GM23248 (cell line): Measurements from ENCODE around the gene STK25. TPM values are rescaled to one million over a fixed set of nuclear protein-coding genes. Genes with fewer than 3 reads are reported as not detected.

Experiments
- DNase-seq: peaks from one replicate; pipeline ENCODE4 v3.0.0-alpha.2; 2015
- H2AFZ ChIP-seq: fragments of 200-600 bp; sonication (generic); 2 replicates; pipeline ENCODE4 v1.6.1; 2016; ENCODE audit warnings: antibody characterized with exemption
- H3F3A ChIP-seq: fragments of 200-600 bp; sonication (generic); 2 replicates; pipeline ENCODE4 v1.6.1; 2016; ENCODE audit warnings: mild to moderate bottlenecking, antibody characterized with exemption, mixed run types; ENCODE audit not compliant: insufficient read depth
- H3K27ac ChIP-seq: fragments of 200-600 bp; sonication (generic); 2 replicates; pipeline ENCODE4 v1.5.1; 2016; ENCODE audit warnings: mild to moderate bottlenecking
- H3K27me3 ChIP-seq: fragments of 200-600 bp; sonication (generic); replicated peaks from 2 replicates; pipeline ENCODE4 v1.6.1; 2016; ENCODE audit warnings: mild to moderate bottlenecking; ENCODE audit not compliant: insufficient read depth
- H3K36me3 ChIP-seq: fragments of 200-600 bp; sonication (generic); 2 replicates; pipeline ENCODE4 v1.6.1; 2016; ENCODE audit warnings: low read depth, mild to moderate bottlenecking
- H3K4me1 ChIP-seq: fragments of 200-600 bp; sonication (generic); 2 replicates; pipeline ENCODE4 v1.6.1; 2016; ENCODE audit warnings: mild to moderate bottlenecking; ENCODE audit not compliant: insufficient read depth
- H3K4me2 ChIP-seq: fragments of 200-600 bp; sonication (generic); one replicate; pipeline ENCODE4 v1.6.1; 2016; ENCODE audit warnings: mild to moderate bottlenecking; ENCODE audit not compliant: unreplicated experiment
- H3K4me3 ChIP-seq: fragments of 200-600 bp; sonication (generic); 2 replicates; pipeline ENCODE4 v1.5.1; 2016; ENCODE audit warnings: mild to moderate bottlenecking
- H3K79me2 ChIP-seq: fragments of 200-600 bp; sonication (generic); 2 replicates; pipeline ENCODE4 v1.6.1; 2016; ENCODE audit warnings: mild to moderate bottlenecking; ENCODE audit not compliant: insufficient read depth
- H3K9ac ChIP-seq: fragments of 200-600 bp; sonication (generic); 2 replicates; pipeline ENCODE4 v1.6.1; 2016; ENCODE audit warnings: mild to moderate bottlenecking
- H3K9me2 ChIP-seq: fragments of 200-600 bp; sonication (generic); 2 replicates; pipeline ENCODE4 v1.6.1; 2016; ENCODE audit warnings: mixed run types, mild to moderate bottlenecking, moderate library complexity; ENCODE audit not compliant: insufficient read depth
- H3K9me3 ChIP-seq: fragments of 200-600 bp; sonication (generic); one replicate; pipeline ENCODE4 v1.6.1; 2017; ENCODE audit warnings: low read depth
- H4K20me1 ChIP-seq: fragments of 200-600 bp; sonication (generic); 2 replicates; pipeline ENCODE4 v1.6.0; 2016; ENCODE audit not compliant: insufficient read depth
- EZH2 ChIP-seq: fragments of 200-600 bp; sonication (generic); IDR thresholded peaks from 2 replicates; pipeline ENCODE4 v1.6.1; 2018; ENCODE audit warnings: antibody characterized with exemption, mild to moderate bottlenecking; ENCODE audit not compliant: insufficient read depth, poor library complexity, severe bottlenecking
- EZH2phosphoT487 ChIP-seq: fragments of 200-600 bp; sonication (generic); IDR thresholded peaks from 2 replicates; pipeline ENCODE4 v1.6.1; 2018; ENCODE audit warnings: antibody characterized with exemption, moderate library complexity, mild to moderate bottlenecking, low read depth; ENCODE audit not compliant: insufficient read depth
- WGBS, 2 experiments: methylation state at CpG; one replicate each; pipeline ENCODE4 v1.1.6; 2015 to 2017; ENCODE audit warnings: low lambda C conversion rate in 2 of 2, low coverage in 1 of 2; ENCODE audit errors: missing lambda C conversion rate in 2 of 2; 5-methylcytosine and 5-hydroxymethylcytosine counted together
- in situ Hi-C: fragments of 300-500 bp; cut with MboI; formaldehyde crosslinking; loops from 2 replicates; pipeline ENCODE4 v1.15.0; 2020
- polyA plus RNA-seq: library from polyadenylated mRNA; unstranded; fragments of >200 nt; fragmentation: Nextera tagmentation; extraction: Ambion mirVana; gene quantifications from 2 replicates; pipeline ENCODE4 v1.2.1, GENCODE V29; 2016
- total RNA-seq: library from RNA; depleted of rRNA; stranded (reverse); fragments of >200 nt; shearing (Covaris generic); gene quantifications from 2 replicates; pipeline ENCODE4 v1.2.3, GENCODE V29; 2014

The STK25 gene
- total and polyA plus RNA-seq, 2 experiments from 2014 or later: 120 to 239 TPM

GRCh38 chr2:241463276-241464135, 44.9 kb downstream of the STK25 start:
- in situ Hi-C loops: no loop called here
- WGBS, 2 experiments: 82 to 84% methylated on average over 18 of the region's 18 CpGs
- H2AFZ ChIP-seq: no peak overlapping the region

DNA sequence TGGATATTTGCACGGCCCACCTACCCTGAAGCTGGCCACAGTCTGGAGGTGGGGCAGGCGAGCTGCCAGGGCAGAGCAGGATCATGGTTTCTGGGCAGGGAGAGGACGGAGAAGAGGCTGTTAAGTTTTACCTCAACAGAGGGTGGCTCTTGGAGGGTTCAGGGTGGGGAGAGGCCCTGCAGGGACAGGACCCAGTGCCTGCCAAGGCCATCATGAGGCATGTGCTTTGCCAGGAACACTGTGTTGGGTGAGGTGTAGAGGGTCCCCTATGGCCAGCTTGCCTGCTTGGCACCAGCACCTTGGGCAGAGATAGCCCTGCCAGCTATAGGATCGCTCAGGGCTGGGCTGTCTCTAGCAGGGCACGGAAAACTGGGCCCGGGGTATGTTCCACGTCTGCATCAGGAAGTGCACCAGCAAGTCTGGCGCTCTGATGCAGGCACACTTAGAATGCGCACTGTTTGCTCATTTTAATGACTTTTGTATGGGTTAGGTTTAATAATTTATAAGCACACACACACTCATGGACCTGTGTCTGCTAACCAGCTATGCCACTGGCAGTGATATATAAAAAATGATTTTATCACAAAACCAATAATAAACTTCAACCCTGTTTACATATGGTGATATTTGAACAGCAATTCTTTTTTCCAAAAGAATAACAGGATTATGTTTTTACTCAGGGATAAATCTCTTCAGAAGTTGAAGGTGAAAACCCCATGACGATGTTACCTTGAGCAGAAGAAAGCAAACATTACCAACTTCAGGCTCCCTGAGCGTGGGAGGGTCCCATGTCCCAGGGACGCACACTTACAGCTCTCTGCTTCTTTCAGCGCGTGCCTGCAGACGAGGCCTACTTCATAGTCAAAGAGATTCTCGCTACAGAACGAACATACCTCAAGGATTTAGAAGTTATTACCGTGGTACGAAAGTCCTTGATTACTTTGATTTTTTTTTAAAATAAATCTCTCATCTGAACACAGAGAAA, 46.4 kb downstream of the STK25 start:
- H2AFZ ChIP-seq: no peak overlapping the region
- H3K9me3 ChIP-seq: no peaks in the 10 kb centered on the region
- H3K4me3 ChIP-seq: no peak overlapping the region
- DNase-seq: no peak
- H3F3A ChIP-seq: no peaks in the 10 kb centered on the region
- in situ Hi-C loops: no loop called here
- H3K9ac ChIP-seq: no peak overlapping the region
- H3K79me2 ChIP-seq: no peaks in the 10 kb centered on the region
- H3K4me1 ChIP-seq: no peaks in the 10 kb centered on the region
- H3K4me2 ChIP-seq: no peak overlapping the region
- TF ChIP-seq EZH2phosphoT487: no peak
- TF ChIP-seq EZH2: no peak
- H3K27me3 ChIP-seq: no peaks in the 10 kb centered on the region
- WGBS, 2 experiments: 91 to 95% methylated on average over 19 of the region's 19 CpGs
- H3K9me2 ChIP-seq: no peaks in the 10 kb centered on the region
- no peaks in the 10 kb centered on the region for H3K36me3 ChIP-seq
- no peak overlapping the region for H3K27ac ChIP-seq
- no peaks in the 10 kb centered on the region for H4K20me1 ChIP-seq

More at GRCh38 chr2:241463276-241464135, 44.9 kb downstream of the STK25 start:
- no peaks in the 10 kb centered on the region for H3F3A ChIP-seq
- H3K9me3 ChIP-seq: no peaks in the 10 kb centered on the region
- no peaks in the 10 kb centered on the region for H3K27me3 ChIP-seq
- no peaks in the 10 kb centered on the region for H4K20me1 ChIP-seq
- no peaks in the 10 kb centered on the region for H3K79me2 ChIP-seq
- no peak overlapping the region for H3K4me2 ChIP-seq
- H3K36me3 ChIP-seq: no peaks in the 10 kb centered on the region
- no peak for TF ChIP-seq EZH2
- TF ChIP-seq EZH2phosphoT487: no peak
- no peak for DNase-seq
- H3K9me2 ChIP-seq: no peaks in the 10 kb centered on the region
- no peaks in the 10 kb centered on the region for H3K4me1 ChIP-seq
- H3K9ac ChIP-seq: no peak overlapping the region
- H3K4me3 ChIP-seq: no peak overlapping the region
- H3K27ac ChIP-seq: no peak overlapping the region

GRCh38 chr2:241460631-241461030, 47.8 kb downstream of the STK25 start:
- no peaks in the 10 kb centered on the region for H3K36me3 ChIP-seq
- in situ Hi-C loops: no loop called here
- no peak overlapping the region for H3K4me2 ChIP-seq
- TF ChIP-seq EZH2: no peak
- no peak for TF ChIP-seq EZH2phosphoT487
- H3K9ac ChIP-seq: no peak overlapping the region
- 55 to 65% methylated on average over 3 of the region's 3 CpGs for WGBS, 2 experiments
- H3K4me3 ChIP-seq: no peak overlapping the region
- no peak overlapping the region for H2AFZ ChIP-seq
- H3K27ac ChIP-seq: no peak overlapping the region
- no peaks in the 10 kb centered on the region for H3K79me2 ChIP-seq
- no peaks in the 10 kb centered on the region for H3K9me3 ChIP-seq
- no peaks in the 10 kb centered on the region for H3F3A ChIP-seq
- no peak for DNase-seq
- H4K20me1 ChIP-seq: no peaks in the 10 kb centered on the region
- no peaks in the 10 kb centered on the region for H3K4me1 ChIP-seq
- no peaks in the 10 kb centered on the region for H3K9me2 ChIP-seq
- no peaks in the 10 kb centered on the region for H3K27me3 ChIP-seq

GRCh38 chr2:241459520-241459919, 48.9 kb downstream of the STK25 start:
- in situ Hi-C loops: no loop called here
- 94 to 97% methylated on average over 11 to 13 of the region's 13 CpGs for WGBS, 2 experiments
- H3F3A ChIP-seq: no peaks in the 10 kb centered on the region

More at GRCh38 chr2:241459520-241459919, 48.9 kb downstream of the STK25 start:
- TF ChIP-seq EZH2phosphoT487: no peak
- no peak for TF ChIP-seq EZH2
- Histone ChIP-seq H3K27ac (no peak overlapping the region), H3K4me1 (no peaks in the 10 kb centered on the region), H3K4me3 (no peak overlapping the region), H3K79me2 (no peaks in the 10 kb centered on the region), H2AFZ (no peak overlapping the region), H3K9ac (no peak overlapping the region), H3K27me3 (no peaks in the 10 kb centered on the region), H4K20me1 (no peaks in the 10 kb centered on the region), H3K9me2 (no peaks in the 10 kb centered on the region), H3K9me3 (no peaks in the 10 kb centered on the region), H3K36me3 (no peaks in the 10 kb centered on the region), H3K4me2 (no peak overlapping the region)
- no peak for DNase-seq
